Fibroblast of lung (primary cell): ENCODE results near the gene ZNF385B. TPM values are rescaled to one million over a fixed set of nuclear protein-coding genes. Genes with fewer than 3 reads are reported as not detected.

Experiments
- DNase-seq, 2 donors: peaks; one replicate each; pipeline versions ENCODE4 v3.0.0 to v3.0.0-alpha.2; 2010; ENCODE audit warnings: low read depth in 2 of 2
- H2AFZ ChIP-seq: 2 replicates; pipeline ENCODE4 v1.5.1; 2012; ENCODE audit warnings: low read length, control low read depth, inconsistent platforms
- H3K27ac ChIP-seq: 2 replicates; pipeline ENCODE4 v1.5.1; 2011; ENCODE audit warnings: low read length, control low read depth; ENCODE audit not compliant: insufficient read depth
- H3K27me3 ChIP-seq: 2 replicates; pipeline ENCODE4 v1.5.1; 2011; ENCODE audit warnings: mild to moderate bottlenecking, low read length; ENCODE audit not compliant: control insufficient read depth, insufficient read depth
- H3K36me3 ChIP-seq: 2 replicates; pipeline ENCODE4 v1.5.1; 2011; ENCODE audit warnings: low read length; ENCODE audit not compliant: control insufficient read depth, insufficient read depth
- H3K4me1 ChIP-seq: 2 replicates; pipeline ENCODE4 v1.5.1; 2011; ENCODE audit warnings: low read length; ENCODE audit not compliant: control insufficient read depth, insufficient read depth; ENCODE audit errors: extremely low read depth
- H3K4me2 ChIP-seq: 2 replicates; pipeline ENCODE4 v1.5.1; 2011; ENCODE audit warnings: low read length, control low read depth; ENCODE audit not compliant: insufficient read depth; ENCODE audit errors: extremely low read depth
- H3K4me3 ChIP-seq, 4 experiments: fragments of 200-600 bp in 1 of 4; sonication (generic) in 1 of 4; replicated peaks in 1 of 4; 2 replicates each; pipeline ENCODE4 v1.5.1; 2011 to 2016; ENCODE audit warnings: low read length in 4 of 4, low read depth in 3 of 4, mild to moderate bottlenecking in 3 of 4, control low read depth in 2 of 4, inconsistent platforms in 1 of 4, mixed read lengths in 1 of 4; ENCODE audit not compliant: insufficient read depth in 1 of 4; ENCODE audit errors: control extremely low read depth in 1 of 4
- H3K79me2 ChIP-seq: 2 replicates; pipeline ENCODE4 v1.5.1; 2012; ENCODE audit warnings: mild to moderate bottlenecking, low read length, inconsistent platforms; ENCODE audit not compliant: control insufficient read depth, insufficient read depth
- H3K9ac ChIP-seq: 2 replicates; pipeline ENCODE4 v1.5.1; 2011; ENCODE audit warnings: mild to moderate bottlenecking, low read length, control low read depth; ENCODE audit not compliant: insufficient read depth
- H3K9me3 ChIP-seq: 2 replicates; pipeline ENCODE4 v1.5.1; 2012; ENCODE audit warnings: low read depth, low read length; ENCODE audit not compliant: control insufficient read depth, insufficient read depth
- H4K20me1 ChIP-seq: 2 replicates; pipeline ENCODE4 v1.5.1; 2011; ENCODE audit warnings: low read length; ENCODE audit not compliant: control insufficient read depth, insufficient read depth; ENCODE audit errors: extremely low read depth
- EZH2 ChIP-seq: IDR thresholded peaks from 2 replicates; pipeline ENCODE4 v1.5.1; 2012; ENCODE audit warnings: low read length, control low read depth, mild to moderate bottlenecking; ENCODE audit errors: missing control alignments
- polyA plus RNA-seq, 2 donors: library from polyadenylated mRNA; depleted of rRNA in 1 of 2; stranded (reverse) in 1 of 2; unstranded in 1 of 2; fragments of >200 nt; gene quantifications; 2 replicates each; pipeline ENCODE4 v1.2.1, GENCODE V29; 2011 to 2012; ENCODE audit warnings: missing spikeins in 1 of 2
- total RNA-seq: library from RNA; depleted of rRNA; stranded (reverse); fragments of >200 nt; gene quantifications from 2 replicates; pipeline ENCODE4 v1.2.1, GENCODE V29; 2014
- TF ChIP-seq, protein P1 (sequence below), 2 donors: IDR thresholded peaks in 1 of 2; conservative IDR thresholded peaks in 1 of 2; 1 replicate in 1 of 2; 2 replicates in 1 of 2; pipeline ENCODE4 v1.5.1; 2011 to 2012; ENCODE audit warnings: low read length in 2 of 2, control low read depth in 1 of 2, inconsistent platforms in 1 of 2, low read depth in 1 of 2, mild to moderate bottlenecking in 1 of 2

Gene ZNF385B
- total and polyA plus RNA-seq, 2 donors (not counting 1 experiment from before 2014, with no cell fraction given) = 0.06 TPM; not detected in 1

DNA sequence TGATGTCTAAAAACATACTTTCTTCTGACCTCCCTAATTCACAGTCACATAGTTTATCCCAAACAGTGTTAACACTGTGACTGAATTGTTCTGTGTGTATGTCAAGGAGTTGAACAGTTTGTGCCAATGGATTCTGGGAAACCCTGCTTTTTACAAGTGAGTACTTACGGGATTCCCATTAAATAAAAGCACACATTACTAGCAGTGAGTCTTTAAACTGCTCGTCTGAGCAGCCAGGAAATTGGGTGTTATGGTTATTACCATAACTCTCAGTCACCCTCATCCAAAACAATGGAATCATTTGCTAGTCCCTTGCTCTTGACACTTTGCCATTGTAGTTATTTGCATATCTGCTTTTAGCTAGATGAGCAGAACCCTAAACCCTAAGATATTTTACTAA is 209.1 kb downstream of the ZNF385B start:
- H4K20me1 ChIP-seq = no peaks in the 10 kb centered on the region

DNA sequence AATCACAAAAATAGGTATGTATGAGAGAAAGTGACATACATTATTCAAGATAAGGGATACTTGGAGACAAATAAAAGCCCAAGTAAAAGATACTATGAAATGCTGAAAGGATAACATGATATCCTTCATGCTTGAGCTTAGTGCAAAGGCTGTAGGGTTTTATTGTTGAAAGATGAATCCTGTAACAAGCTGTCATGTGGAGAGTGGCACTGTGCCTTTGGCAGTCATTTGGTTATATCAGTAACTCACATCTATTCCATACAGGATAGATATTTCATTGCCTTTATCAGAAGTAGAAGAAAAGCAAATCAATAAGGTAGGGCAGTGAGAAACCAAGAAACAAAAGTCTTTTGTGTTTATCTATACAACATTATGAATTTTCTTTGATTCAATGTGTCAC is 211.0 kb downstream of the ZNF385B start:
- Histone ChIP-seq H4K20me1 (no peaks in the 10 kb centered on the region), H3K9me3 (no peaks in the 10 kb centered on the region), H3K4me1 (no peaks in the 10 kb centered on the region), H3K79me2 (no peaks in the 10 kb centered on the region), H3K9ac (no peak overlapping the region), H3K27ac (no peak overlapping the region), H2AFZ (no peak overlapping the region), H3K27me3 (no peaks in the 10 kb centered on the region), H3K36me3 (no peaks in the 10 kb centered on the region), H3K4me3 (no peak overlapping the region), H3K4me2 (no peak overlapping the region)
- DNase-seq = no peak
- TF ChIP-seq EZH2 = no peak
- TF ChIP-seq, protein P1, sequence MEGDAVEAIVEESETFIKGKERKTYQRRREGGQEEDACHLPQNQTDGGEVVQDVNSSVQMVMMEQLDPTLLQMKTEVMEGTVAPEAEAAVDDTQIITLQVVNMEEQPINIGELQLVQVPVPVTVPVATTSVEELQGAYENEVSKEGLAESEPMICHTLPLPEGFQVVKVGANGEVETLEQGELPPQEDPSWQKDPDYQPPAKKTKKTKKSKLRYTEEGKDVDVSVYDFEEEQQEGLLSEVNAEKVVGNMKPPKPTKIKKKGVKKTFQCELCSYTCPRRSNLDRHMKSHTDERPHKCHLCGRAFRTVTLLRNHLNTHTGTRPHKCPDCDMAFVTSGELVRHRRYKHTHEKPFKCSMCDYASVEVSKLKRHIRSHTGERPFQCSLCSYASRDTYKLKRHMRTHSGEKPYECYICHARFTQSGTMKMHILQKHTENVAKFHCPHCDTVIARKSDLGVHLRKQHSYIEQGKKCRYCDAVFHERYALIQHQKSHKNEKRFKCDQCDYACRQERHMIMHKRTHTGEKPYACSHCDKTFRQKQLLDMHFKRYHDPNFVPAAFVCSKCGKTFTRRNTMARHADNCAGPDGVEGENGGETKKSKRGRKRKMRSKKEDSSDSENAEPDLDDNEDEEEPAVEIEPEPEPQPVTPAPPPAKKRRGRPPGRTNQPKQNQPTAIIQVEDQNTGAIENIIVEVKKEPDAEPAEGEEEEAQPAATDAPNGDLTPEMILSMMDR (conservative IDR thresholded peaks at IDR 0.05 in 1 of 2, IDR thresholded peaks at IDR 0.05 in 1 of 2; ENCODE audit: low read depth in 1 of 2, low read length in 2 of 2) = no peak

More for the DNA sequence above, 209.1 kb downstream of the ZNF385B start:
- DNase-seq = no peak
- Histone ChIP-seq H3K4me3 (no peak overlapping the region), H3K27me3 (no peaks in the 10 kb centered on the region), H3K9ac (no peak overlapping the region), H2AFZ (no peak overlapping the region), H3K27ac (no peak overlapping the region), H3K79me2 (no peaks in the 10 kb centered on the region), H3K4me1 (no peaks in the 10 kb centered on the region), H3K36me3 (no peaks in the 10 kb centered on the region), H3K9me3 (no peaks in the 10 kb centered on the region), H3K4me2 (no peak overlapping the region)
- TF ChIP-seq, protein P1 (conservative IDR thresholded peaks at IDR 0.05 in 1 of 2, IDR thresholded peaks at IDR 0.05 in 1 of 2; ENCODE audit: low read depth in 1 of 2, low read length in 2 of 2) = no peak
- TF ChIP-seq EZH2 = no peak

DNA sequence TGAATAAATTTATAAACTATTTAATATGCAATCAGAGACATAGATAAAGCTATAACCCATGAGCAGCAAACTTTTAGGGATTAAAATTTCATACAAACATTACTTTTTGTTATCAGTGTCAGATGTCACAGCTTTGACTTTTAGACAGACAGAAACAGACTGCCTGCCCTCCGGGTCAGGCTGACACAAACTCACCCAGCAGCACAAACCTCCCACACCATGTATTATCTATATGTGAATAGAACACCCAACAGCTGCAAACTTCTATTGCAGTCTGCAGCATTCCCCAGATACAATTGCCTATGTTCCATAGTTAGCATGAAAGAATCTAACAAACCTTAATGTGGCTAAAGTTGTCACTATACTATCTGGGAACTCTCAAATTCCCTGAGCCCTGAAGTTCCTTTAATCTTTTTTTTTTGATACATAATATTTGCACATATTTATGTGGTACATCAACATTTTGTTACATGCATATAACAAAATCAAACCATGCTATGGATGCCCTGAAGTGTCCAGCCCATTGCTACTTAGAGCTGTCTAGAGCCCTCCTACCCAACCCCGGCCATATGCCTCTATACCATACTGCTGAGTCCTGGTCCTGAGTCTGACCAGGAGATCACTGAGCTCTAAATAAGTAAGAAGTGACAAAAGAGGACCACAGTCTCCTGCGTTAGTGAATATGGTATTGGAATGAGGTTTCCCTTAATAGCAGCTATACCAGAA is 214.4 kb downstream of the ZNF385B start:
- no peak for TF ChIP-seq EZH2
- TF ChIP-seq, protein P1 (conservative IDR thresholded peaks at IDR 0.05 in 1 of 2, IDR thresholded peaks at IDR 0.05 in 1 of 2; ENCODE audit: low read depth in 1 of 2, low read length in 2 of 2) = no peak
- no peaks in the 10 kb centered on the region for H4K20me1 ChIP-seq
- H3K27me3 ChIP-seq = no peaks in the 10 kb centered on the region
- DNase-seq = no peak
- H3K36me3 ChIP-seq = no peaks in the 10 kb centered on the region
- H3K4me1 ChIP-seq = no peaks in the 10 kb centered on the region
- no peaks in the 10 kb centered on the region for H3K79me2 ChIP-seq
- no peak overlapping the region for H3K9ac ChIP-seq
- no peak overlapping the region for H3K4me3 ChIP-seq
- no peak overlapping the region for H2AFZ ChIP-seq
- H3K9me3 ChIP-seq = no peaks in the 10 kb centered on the region
- H3K27ac ChIP-seq = no peak overlapping the region
- no peak overlapping the region for H3K4me2 ChIP-seq
